GM12872 (cell line): ENCODE results near the gene TLN1.

Source experiments
- CTCF ChIP-seq: IDR thresholded peaks from 3 replicates; pipeline ENCODE4 v1.5.1; 2011; ENCODE audit warnings: low read depth, mild to moderate bottlenecking, low read length, moderate library complexity; ENCODE audit not compliant: insufficient read depth

The TLN1 gene

DNA sequence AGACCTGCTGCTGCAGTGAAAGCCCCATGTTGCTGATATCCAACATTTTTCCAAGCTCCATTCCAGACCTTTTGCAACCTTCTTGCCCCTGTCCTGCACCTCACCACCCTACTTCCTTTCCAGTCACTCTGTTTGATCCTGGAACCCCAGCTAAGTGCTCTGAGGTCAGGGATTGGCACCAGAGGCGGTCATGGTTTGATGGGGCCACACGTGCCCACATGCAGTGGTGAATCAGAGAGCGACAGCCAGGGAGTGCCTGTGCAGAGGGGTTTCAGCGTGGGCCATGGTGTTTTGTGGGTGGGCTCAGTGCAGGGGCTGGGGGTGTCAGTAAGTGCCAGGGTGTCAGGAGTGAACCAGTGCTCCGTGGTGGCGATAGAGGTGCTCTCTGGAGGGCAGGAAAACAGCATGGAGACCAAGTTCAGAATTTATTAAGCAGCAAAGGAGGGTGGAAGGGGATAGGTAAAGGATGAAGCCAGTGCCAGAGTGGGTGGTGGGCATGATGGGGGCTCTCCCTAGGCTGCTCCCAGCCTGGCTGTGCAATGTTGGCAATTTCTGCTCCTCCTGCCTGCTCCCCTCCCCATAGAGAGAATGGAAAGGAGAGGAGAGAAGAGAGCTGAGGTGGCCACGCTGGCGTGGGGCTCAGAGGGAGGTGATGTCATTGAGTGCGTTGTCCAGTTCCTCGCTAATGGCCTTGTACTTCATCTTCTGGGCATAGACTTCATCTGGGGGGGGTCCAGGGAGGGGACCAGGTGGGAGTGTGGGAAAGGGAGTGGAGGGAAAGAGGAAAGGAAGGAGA, 49.3 kb downstream of the TLN1 start:
- TF ChIP-seq CTCF: no peak

GRCh38 chr9:35682051-35682450, 49.9 kb downstream of the TLN1 start:
- no peak for TF ChIP-seq CTCF

DNA sequence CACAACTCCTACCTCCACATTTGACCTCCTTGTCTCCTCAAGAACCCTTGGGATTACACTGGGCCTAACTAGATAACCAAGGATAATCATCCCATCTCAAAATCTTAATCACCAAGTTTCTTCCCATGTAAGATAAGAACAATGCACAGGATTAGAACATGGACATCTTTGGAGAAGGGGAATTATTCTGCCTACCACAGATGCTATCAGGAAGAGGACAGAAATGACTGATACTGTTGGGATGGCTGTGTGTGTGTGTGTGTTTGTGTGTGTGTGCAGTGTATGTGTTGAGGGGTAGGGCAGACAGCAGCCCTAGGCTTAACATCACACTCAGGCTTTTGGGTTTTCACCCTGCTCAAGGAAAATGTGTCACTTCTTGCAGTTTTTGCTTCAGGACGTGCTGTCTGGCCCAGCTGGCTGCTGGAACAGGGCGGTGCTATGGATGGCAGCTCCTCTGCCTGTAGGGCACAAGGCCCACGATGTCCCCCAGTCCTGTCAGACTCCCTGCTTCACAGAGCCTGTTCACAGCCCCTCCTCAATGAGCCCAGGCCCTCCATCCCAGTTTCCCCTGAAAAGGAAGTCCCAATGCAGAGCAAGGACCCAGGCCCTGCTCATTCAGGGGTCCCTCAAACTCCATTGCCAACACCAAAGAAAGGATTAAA, 50.5 kb downstream of the TLN1 start:
- TF ChIP-seq CTCF: no peak

DNA sequence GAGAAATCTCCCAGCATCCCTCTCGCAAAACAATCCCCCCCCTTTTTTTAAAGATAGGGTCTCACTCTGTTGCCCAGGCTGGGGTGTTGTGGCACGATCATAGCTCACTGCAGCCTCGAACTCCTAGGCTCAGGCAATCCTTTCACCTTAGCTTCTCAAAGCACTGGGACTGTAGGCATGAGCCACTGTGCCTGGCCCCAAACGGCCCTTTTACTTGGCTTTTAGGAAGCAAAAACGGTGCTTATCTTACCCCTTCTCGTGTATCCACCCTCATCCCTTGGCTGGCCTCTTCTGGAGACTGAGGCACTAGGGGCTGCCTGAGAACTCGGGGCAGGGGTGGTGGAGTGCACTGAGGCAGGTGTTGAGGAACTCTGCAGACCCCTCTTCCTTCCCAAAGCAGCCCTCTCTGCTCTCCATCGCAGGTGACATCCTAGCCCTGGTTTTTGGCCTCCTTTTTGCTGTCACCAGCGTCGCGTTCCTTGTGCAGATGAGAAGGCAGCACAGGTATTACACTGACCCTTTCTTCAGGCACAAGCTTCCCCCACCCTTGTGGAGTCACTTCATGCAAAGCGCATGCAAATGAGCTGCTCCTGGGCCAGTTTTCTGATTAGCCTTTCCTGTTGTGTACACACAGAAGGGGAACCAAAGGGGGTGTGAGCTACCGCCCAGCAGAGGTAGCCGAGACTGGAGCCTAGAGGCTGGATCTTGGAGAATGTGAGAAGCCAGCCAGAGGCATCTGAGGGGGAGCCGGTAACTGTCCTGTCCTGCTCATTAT, 51.5 kb downstream of the TLN1 start:
- TF ChIP-seq CTCF: no peak

DNA sequence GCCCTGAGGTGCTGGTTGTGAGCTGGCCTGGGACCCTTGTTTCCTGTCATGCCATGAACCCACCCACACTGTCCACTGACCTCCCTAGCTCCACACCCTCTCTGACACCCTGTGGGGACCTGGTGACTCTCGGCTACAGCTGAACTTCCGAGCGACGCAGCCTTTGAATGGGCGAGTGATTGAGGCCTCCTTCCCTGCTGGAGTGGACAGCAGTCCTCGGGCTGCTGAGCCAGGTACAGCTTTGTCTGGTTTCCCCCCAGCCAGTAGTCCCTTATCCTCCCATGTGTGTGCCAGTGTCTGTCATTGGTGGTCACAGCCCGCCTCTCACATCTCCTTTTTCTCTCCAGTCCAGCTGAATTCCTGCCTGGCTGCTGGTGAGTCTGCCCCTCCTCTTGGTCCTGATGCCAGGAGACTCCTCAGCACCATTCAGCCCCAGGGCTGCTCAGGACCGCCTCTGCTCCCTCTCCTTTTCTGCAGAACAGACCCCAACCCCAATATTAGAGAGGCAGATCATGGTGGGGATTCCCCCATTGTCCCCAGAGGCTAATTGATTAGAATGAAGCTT, 52.1 kb downstream of the TLN1 start:
- TF ChIP-seq CTCF: no peak

GRCh38 chr9:35679091-35679490, 52.9 kb downstream of the TLN1 start:
- TF ChIP-seq CTCF: no peak
